ENCODE measurements around the gene ASMTL.
A peak's percentile ranks its signal among the peaks of the same experiment; 100 is the strongest.

Gene ASMTL

DNA sequence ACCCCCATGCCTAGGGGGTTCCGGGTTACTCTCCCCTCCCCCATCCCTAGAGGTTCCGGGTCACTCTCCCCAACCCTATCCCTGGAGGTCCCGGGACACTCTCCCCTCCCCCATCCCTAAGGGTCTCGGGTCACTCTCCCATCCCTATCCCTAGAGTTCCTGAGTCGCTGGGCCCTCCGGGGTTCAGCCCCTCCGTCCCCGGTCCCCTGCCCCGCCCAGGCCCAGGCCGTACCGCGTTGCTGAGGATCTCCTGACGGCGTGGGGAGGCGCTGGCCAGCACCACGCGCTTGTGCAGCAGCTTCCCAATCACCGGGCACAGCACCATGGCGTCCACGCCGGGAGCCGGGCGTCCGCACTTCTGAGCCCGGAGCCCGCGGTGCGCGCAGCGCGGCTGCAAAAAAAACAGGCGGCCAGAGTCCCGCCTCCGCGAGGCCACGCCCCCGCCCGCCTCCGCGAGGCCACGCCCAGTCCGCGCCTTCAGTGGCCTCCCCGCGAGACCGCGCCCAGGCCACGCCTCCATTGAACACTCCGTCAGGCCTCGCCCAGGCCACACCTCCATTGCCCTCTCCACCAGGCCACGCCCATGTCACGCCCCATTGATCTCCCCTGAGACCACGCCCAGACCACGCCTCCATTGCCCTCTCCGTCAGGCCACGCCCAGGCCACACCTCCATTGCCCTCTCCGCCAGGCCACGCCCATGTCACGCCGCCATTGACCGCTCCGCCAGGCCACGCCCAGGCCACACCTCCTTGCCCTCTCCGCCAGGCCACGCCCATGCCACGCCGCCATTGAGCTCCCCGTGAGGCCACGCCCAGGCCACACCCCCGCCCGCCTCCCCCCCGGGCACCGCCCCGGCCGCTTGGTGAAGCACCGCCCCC is at the start of gene ASMTL:
ASMTL (minus strand) TSS at position 394 of the 879 bp plus-strand sequence; CDS start at position 325, 69 bp downstream.
- TF ChIP-seq CTCF (IDR thresholded peaks at IDR 0.05; ENCODE audit: low read depth, low read length), result no peak
- DNase-seq (ENCODE audit: extremely low read depth, low read depth), result peak; percentile 100

- no peak for TF ChIP-seq CTCF (IDR thresholded peaks at IDR 0.05; ENCODE audit: low read depth, low read length)
- no peak for DNase-seq (ENCODE audit: extremely low read depth, low read depth)
Observed at GRCh38 chrX:1502241-1502640, 49.5 kb upstream of the ASMTL start.

- no peak for DNase-seq (ENCODE audit: extremely low read depth, low read depth)
Observed at GRCh38 chrX:1500701-1501624, 48.3 kb upstream of the ASMTL start.

GRCh38 chrX:1496076-1496475 is 43.4 kb upstream of the ASMTL start:
- DNase-seq (ENCODE audit: extremely low read depth, low read depth), result no peak
- TF ChIP-seq CTCF (IDR thresholded peaks at IDR 0.05; ENCODE audit: low read depth, low read length), result no peak

More at GRCh38 chrX:1500701-1501624, 48.3 kb upstream of the ASMTL start:
- TF ChIP-seq CTCF (IDR thresholded peaks at IDR 0.05; ENCODE audit: low read depth, low read length), result no peak

- DNase-seq (ENCODE audit: extremely low read depth, low read depth), result no peak
- TF ChIP-seq CTCF (IDR thresholded peaks at IDR 0.05; ENCODE audit: low read depth, low read length), result no peak
Observed at GRCh38 chrX:1493877-1494510, 41.3 kb upstream of the ASMTL start.

GRCh38 chrX:1493412-1493811 is 40.7 kb upstream of the ASMTL start:
- no peak for DNase-seq (ENCODE audit: extremely low read depth, low read depth)
- no peak for TF ChIP-seq CTCF (IDR thresholded peaks at IDR 0.05; ENCODE audit: low read depth, low read length)

Measured in AG09319 (cell line).